ENCODE data around the gene ANKS3. TPM values are rescaled to one million over a fixed set of nuclear protein-coding genes. Genes with fewer than 3 reads are reported as not detected.

Gene ANKS3, protein sequence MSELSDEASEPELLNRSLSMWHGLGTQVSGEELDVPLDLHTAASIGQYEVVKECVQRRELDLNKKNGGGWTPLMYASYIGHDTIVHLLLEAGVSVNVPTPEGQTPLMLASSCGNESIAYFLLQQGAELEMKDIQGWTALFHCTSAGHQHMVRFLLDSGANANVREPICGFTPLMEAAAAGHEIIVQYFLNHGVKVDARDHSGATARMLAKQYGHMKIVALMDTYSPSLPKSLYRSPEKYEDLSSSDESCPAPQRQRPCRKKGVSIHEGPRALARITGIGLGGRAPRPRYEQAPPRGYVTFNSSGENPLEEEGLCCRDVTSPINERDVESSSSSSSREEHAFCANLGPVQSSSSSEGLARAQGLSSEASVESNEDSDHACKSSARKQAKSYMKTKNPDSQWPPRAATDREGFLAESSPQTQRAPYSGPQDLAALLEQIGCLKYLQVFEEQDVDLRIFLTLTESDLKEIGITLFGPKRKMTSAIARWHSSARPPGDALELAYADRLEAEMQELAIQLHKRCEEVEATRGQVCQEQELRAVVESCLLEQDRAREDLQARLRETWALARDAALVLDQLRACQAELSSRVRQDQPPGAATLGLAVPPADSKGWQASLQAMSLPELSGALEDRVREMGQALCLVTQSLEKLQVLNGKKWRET
- total RNA-seq (ENCODE audit: unreplicated experiment), result 43.5 TPM
- long read RNA-seq, partial matches to known transcripts, result 0 of 17 reads
- long read RNA-seq, other reads (novel, unspliced or antisense), result 11 of 17 reads

DNA sequence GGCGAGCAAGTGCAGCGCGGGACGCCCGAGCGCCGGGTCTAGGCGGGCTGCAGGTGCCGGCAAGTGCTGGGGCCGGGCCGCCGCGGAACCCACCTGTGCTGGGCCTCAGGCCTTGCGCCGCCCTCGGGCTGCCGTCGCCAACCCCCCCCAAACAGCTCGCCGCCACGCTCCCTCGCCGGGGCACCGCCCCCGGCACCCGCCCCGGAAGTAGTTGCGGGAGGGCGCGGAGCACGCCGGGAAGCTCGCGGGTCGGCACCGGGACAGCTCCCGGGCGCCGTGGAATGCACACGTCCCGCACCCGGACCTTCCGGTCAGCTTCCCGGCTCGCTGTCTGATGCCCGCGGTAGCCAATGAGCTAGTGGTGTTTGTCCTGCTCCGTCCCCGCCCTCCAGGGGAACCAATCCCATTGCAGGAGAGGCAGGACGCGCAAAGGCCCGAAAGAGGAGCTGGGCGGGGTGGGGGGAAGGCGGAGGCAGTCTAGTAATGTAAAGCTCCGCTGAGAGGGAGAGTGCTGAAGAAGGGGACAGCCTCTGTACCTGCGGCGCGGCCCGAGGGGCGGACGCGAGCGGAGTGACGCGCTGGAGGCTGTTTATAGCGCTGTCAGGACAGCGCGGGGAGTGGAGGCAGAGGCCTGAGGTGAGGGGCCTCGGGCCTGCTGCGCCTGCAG is at the start of gene ANKS3, which contains the start of gene DNAAF8:
TSS of gene ANKS3 (minus strand) at position 209 of the 667 bp plus-strand sequence. CDS start 4,122 bp downstream, outside the sequence.
TSS of gene DNAAF8 (plus strand) at position 475 of the 667 bp plus-strand sequence. CDS start 1,978 bp downstream, outside the sequence.
- Mint-ChIP-seq H3K4me3 (ENCODE audit: unreplicated experiment) (peak within 1 kb of the TSS; percentile 98), H3K27ac (ENCODE audit: unreplicated experiment) (peak within 1 kb of the TSS; percentile 98), H3K36me3 (ENCODE audit: unreplicated experiment) (no peaks in the 10 kb centered on the region), H3K27me3 (ENCODE audit: unreplicated experiment) (peaks cover 3% of the 10 kb centered on the region), H3K9me3 (ENCODE audit: unreplicated experiment) (peaks cover 6% of the 10 kb centered on the region), H3K4me1 (ENCODE audit: low read depth, unreplicated experiment) (peaks cover 6% of the 10 kb centered on the region)
- peak; percentile 88 for DNase-seq
- TF ChIP-seq, protein P1, sequence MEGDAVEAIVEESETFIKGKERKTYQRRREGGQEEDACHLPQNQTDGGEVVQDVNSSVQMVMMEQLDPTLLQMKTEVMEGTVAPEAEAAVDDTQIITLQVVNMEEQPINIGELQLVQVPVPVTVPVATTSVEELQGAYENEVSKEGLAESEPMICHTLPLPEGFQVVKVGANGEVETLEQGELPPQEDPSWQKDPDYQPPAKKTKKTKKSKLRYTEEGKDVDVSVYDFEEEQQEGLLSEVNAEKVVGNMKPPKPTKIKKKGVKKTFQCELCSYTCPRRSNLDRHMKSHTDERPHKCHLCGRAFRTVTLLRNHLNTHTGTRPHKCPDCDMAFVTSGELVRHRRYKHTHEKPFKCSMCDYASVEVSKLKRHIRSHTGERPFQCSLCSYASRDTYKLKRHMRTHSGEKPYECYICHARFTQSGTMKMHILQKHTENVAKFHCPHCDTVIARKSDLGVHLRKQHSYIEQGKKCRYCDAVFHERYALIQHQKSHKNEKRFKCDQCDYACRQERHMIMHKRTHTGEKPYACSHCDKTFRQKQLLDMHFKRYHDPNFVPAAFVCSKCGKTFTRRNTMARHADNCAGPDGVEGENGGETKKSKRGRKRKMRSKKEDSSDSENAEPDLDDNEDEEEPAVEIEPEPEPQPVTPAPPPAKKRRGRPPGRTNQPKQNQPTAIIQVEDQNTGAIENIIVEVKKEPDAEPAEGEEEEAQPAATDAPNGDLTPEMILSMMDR (IDR thresholded peaks at IDR 0.05; ENCODE audit: partially characterized antibody, unreplicated experiment), result peak; percentile 9

DNA sequence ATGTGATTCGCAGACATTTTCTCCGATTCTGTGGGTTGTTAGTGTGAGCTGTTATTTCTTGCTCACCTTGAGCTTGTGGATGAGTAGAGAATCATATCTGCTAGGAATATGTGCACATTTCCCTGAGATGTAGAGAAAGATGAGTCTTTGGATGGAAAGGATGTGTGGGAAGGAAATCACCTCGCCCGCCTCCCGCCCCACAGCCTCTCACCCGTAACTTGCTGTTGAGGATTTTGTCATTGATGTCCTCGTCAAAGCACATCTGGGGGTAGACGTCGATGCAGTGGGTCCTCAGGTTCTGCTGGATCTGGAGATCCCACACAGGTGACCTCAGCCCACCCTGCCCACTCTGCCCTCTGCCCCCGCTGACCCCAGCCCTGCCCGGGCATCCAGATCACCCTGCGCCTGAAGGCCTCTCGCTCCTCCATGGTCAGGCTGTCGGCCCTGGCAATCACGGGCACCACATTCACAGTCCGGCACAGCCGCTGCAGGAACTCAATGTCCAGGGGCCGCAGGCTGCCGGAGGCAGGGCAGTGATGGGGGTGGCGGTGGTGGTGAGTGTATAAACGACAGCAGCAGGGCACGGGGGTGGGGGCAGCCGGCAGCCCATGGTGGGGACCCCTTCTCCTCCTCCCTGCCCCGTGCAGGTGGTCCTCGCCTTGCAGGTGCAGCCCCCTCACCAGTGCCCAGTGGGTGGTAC is 49.3 kb upstream of the ANKS3 start:
- TF ChIP-seq, protein P1 (IDR thresholded peaks at IDR 0.05; ENCODE audit: partially characterized antibody, unreplicated experiment), result no peak
- H3K36me3 Mint-ChIP-seq (ENCODE audit: unreplicated experiment), result no peaks in the 10 kb centered on the region
- peaks cover 2% of the 10 kb centered on the region for H3K27me3 Mint-ChIP-seq (ENCODE audit: unreplicated experiment)
- no peak overlapping the region for H3K4me3 Mint-ChIP-seq (ENCODE audit: unreplicated experiment)
- H3K9me3 Mint-ChIP-seq (ENCODE audit: unreplicated experiment), result no peaks in the 10 kb centered on the region
- no peak for DNase-seq
- peaks cover 4% of the 10 kb centered on the region for H3K4me1 Mint-ChIP-seq (ENCODE audit: low read depth, unreplicated experiment)
- H3K27ac Mint-ChIP-seq (ENCODE audit: unreplicated experiment), result no peak overlapping the region

DNA sequence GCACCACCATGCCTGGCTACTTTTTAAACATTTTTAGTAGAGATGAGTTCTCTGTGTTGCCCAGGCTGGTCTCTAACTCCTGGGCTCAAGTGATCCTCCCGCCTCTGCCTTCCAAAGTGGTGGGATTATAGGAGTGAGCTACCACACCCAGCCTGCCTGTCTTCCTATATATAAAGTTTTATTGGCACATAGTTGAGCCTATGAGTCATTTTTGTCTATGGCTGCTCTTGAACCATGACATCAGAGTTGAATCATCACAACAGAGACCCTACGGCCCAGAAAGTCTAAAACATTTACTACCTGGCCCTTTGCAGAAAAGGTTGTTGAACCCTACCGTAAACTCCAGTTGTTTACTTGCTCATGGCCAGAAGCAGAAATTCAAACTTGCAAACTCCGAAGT is 46.2 kb upstream of the ANKS3 start:
- no peak overlapping the region for H3K27ac Mint-ChIP-seq (ENCODE audit: unreplicated experiment)
- H3K36me3 Mint-ChIP-seq (ENCODE audit: unreplicated experiment), result no peaks in the 10 kb centered on the region
- no peak for DNase-seq
- no peaks in the 10 kb centered on the region for H3K4me1 Mint-ChIP-seq (ENCODE audit: low read depth, unreplicated experiment)
- no peak overlapping the region for H3K4me3 Mint-ChIP-seq (ENCODE audit: unreplicated experiment)
- peaks cover 2% of the 10 kb centered on the region for H3K9me3 Mint-ChIP-seq (ENCODE audit: unreplicated experiment)
- TF ChIP-seq, protein P1 (IDR thresholded peaks at IDR 0.05; ENCODE audit: partially characterized antibody, unreplicated experiment), result no peak
- H3K27me3 Mint-ChIP-seq (ENCODE audit: unreplicated experiment), result peaks cover 2% of the 10 kb centered on the region

DNA sequence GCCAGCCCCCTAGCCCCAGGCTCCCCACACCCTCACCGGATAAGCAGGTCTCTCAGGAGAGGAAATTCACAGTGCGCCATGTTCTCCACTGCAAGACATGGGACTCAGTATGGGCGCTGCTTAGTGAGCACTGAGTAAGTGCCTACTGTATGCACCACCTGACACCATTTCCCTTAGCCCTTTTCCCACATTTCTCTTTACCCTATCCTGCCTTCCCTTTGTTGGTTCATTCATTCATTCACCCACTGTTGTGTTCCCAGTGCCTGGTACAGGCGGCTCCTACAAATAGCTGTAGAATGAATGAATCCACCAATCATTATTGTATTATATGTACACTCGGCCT is 44.0 kb upstream of the ANKS3 start:
- peaks cover 2% of the 10 kb centered on the region for H3K27me3 Mint-ChIP-seq (ENCODE audit: unreplicated experiment)
- DNase-seq, result no peak
- H3K9me3 Mint-ChIP-seq (ENCODE audit: unreplicated experiment), result peaks cover 2% of the 10 kb centered on the region
- H3K4me3 Mint-ChIP-seq (ENCODE audit: unreplicated experiment), result no peak overlapping the region
- H3K4me1 Mint-ChIP-seq (ENCODE audit: low read depth, unreplicated experiment), result peaks cover 3% of the 10 kb centered on the region
- no peaks in the 10 kb centered on the region for H3K36me3 Mint-ChIP-seq (ENCODE audit: unreplicated experiment)
- TF ChIP-seq, protein P1 (IDR thresholded peaks at IDR 0.05; ENCODE audit: partially characterized antibody, unreplicated experiment), result no peak
- no peak overlapping the region for H3K27ac Mint-ChIP-seq (ENCODE audit: unreplicated experiment)
